Measurements from ENCODE around the gene WDR64. TPM values are rescaled to one million over a fixed set of nuclear protein-coding genes. Genes with fewer than 3 reads are reported as not detected.

Gene WDR64
- total and polyA plus RNA-seq, 2 of the 13 experiments (the other 11 are each of a cell fraction or from before 2014, with no cell fraction given): not detected

GRCh38 chr1:241706257-241706656 is 54.2 kb downstream of the WDR64 start (continued):
- TF ChIP-seq, protein P1, sequence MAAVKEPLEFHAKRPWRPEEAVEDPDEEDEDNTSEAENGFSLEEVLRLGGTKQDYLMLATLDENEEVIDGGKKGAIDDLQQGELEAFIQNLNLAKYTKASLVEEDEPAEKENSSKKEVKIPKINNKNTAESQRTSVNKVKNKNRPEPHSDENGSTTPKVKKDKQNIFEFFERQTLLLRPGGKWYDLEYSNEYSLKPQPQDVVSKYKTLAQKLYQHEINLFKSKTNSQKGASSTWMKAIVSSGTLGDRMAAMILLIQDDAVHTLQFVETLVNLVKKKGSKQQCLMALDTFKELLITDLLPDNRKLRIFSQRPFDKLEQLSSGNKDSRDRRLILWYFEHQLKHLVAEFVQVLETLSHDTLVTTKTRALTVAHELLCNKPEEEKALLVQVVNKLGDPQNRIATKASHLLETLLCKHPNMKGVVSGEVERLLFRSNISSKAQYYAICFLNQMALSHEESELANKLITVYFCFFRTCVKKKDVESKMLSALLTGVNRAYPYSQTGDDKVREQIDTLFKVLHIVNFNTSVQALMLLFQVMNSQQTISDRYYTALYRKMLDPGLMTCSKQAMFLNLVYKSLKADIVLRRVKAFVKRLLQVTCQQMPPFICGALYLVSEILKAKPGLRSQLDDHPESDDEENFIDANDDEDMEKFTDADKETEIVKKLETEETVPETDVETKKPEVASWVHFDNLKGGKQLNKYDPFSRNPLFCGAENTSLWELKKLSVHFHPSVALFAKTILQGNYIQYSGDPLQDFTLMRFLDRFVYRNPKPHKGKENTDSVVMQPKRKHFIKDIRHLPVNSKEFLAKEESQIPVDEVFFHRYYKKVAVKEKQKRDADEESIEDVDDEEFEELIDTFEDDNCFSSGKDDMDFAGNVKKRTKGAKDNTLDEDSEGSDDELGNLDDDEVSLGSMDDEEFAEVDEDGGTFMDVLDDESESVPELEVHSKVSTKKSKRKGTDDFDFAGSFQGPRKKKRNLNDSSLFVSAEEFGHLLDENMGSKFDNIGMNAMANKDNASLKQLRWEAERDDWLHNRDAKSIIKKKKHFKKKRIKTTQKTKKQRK (IDR thresholded peaks at IDR 0.05; ENCODE audit: low read length): no peak
- TF ChIP-seq THAP9 (CRISPR knock-in tag; IDR thresholded peaks at IDR 0.05; ENCODE audit: borderline replicate concordance): no peak
- TF ChIP-seq TBP (CRISPR knock-in tag; IDR thresholded peaks at IDR 0.05): no peak
- TF ChIP-seq, protein P2, sequence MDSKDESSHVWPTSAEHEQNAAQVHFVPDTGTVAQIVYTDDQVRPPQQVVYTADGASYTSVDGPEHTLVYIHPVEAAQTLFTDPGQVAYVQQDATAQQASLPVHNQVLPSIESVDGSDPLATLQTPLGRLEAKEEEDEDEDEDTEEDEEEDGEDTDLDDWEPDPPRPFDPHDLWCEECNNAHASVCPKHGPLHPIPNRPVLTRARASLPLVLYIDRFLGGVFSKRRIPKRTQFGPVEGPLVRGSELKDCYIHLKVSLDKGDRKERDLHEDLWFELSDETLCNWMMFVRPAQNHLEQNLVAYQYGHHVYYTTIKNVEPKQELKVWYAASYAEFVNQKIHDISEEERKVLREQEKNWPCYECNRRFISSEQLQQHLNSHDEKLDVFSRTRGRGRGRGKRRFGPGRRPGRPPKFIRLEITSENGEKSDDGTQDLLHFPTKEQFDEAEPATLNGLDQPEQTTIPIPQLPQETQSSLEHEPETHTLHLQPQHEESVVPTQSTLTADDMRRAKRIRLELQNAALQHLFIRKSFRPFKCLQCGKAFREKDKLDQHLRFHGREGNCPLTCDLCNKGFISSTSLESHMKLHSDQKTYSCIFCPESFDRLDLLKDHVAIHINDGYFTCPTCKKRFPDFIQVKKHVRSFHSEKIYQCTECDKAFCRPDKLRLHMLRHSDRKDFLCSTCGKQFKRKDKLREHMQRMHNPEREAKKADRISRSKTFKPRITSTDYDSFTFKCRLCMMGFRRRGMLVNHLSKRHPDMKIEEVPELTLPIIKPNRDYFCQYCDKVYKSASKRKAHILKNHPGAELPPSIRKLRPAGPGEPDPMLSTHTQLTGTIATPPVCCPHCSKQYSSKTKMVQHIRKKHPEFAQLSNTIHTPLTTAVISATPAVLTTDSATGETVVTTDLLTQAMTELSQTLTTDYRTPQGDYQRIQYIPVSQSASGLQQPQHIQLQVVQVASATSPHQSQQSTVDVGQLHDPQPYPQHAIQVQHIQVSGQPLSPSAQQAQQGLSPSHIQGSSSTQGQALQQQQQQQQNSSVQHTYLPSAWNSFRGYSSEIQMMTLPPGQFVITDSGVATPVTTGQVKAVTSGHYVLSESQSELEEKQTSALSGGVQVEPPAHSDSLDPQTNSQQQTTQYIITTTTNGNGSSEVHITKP (CRISPR knock-in tag; IDR thresholded peaks at IDR 0.05; ENCODE audit: low read depth): no peak
- no peak for TF ChIP-seq RAD51 (IDR thresholded peaks at IDR 0.05; ENCODE audit: borderline replicate concordance)
- TF ChIP-seq SP5 (CRISPR knock-in tag; IDR thresholded peaks at IDR 0.05; ENCODE audit: borderline replicate concordance, low read depth): no peak
- no peak for TF ChIP-seq NFE2L1 (CRISPR knock-in tag; IDR thresholded peaks at IDR 0.05; ENCODE audit: borderline replicate concordance)
- TF ChIP-seq ONECUT2 (CRISPR knock-in tag; IDR thresholded peaks at IDR 0.05): no peak
- TF ChIP-seq ZNF451 (CRISPR knock-in tag; IDR thresholded peaks at IDR 0.05): no peak
- no peak for TF ChIP-seq SETDB1 (CRISPR knock-in tag; IDR thresholded peaks at IDR 0.05; ENCODE audit: borderline replicate concordance)
- TF ChIP-seq ZNF7 (CRISPR knock-in tag; IDR thresholded peaks at IDR 0.05): no peak
- TF ChIP-seq MTF2 (CRISPR knock-in tag; IDR thresholded peaks at IDR 0.05; ENCODE audit: borderline replicate concordance): no peak
- TF ChIP-seq, protein P3, sequence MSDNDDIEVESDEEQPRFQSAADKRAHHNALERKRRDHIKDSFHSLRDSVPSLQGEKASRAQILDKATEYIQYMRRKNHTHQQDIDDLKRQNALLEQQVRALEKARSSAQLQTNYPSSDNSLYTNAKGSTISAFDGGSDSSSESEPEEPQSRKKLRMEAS (IDR thresholded peaks at IDR 0.05): no peak
- TF ChIP-seq ZFP41 (CRISPR knock-in tag; IDR thresholded peaks at IDR 0.05; ENCODE audit: borderline replicate concordance): no peak
